Transverse colon (tissue), 4 donors: ENCODE data around the gene OR52A1.
"Not testable (repeated sequence)": the region's sequence is repeated elsewhere in the genome, so short reads cannot be mapped to it uniquely, and the experiment has no call there.

Experiments
- CTCF ChIP-seq, 5 experiments: fragments of 200-600 bp in 3 of 5; fragments of 450-650 bp in 2 of 5; sonication (generic) in 3 of 5; IDR thresholded peaks; 1 replicate in 2 of 5; 2 replicates in 3 of 5; pipeline ENCODE4 v1.5.1; 2016 to 2017; ENCODE audit warnings: antibody characterized with exemption in 5 of 5, inconsistent platforms in 3 of 5, mild to moderate bottlenecking in 2 of 5, moderate library complexity in 1 of 5
- EP300 ChIP-seq: sonication (generic); formaldehyde crosslinking; IDR thresholded peaks from one replicate; pipeline ENCODE4 v1.6.1; 2017; ENCODE audit warnings: antibody characterized with exemption, low read depth
- POLR2A ChIP-seq: fragments of 450-650 bp; IDR thresholded peaks from one replicate; pipeline ENCODE4 v1.6.1; 2016; ENCODE audit warnings: antibody characterized with exemption, mild to moderate bottlenecking, moderate library complexity
- POLR2AphosphoS5 ChIP-seq, 3 donors: sonication (generic); formaldehyde crosslinking; IDR thresholded peaks; one replicate each; pipeline ENCODE4 v1.6.1; 2016; ENCODE audit warnings: antibody characterized with exemption in 3 of 3

DNA sequence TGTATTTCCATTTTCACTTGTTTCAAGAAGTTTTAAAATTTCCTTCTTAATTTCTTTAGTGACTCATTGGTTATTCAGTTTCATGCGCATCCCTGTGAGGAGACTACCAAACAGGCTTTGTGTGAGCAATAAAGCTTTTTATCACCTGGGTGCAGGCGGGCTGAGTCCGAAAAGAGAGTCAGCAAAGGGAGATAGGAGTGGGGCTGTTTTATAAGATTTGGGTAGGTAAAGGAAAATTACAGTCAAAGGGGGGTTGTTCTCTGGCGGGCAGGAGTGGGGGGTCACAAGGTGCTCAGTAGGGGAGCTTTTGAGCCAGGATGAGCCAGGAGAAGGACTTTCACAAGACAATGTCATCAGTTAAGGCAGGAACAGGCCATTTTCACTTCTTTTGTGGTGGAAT is 5.7 kb upstream of the OR52A1 start:
- TF ChIP-seq CTCF (IDR thresholded peaks at IDR 0.05); EP300; POLR2AphosphoS5 (IDR thresholded peaks at IDR 0.05); POLR2A: not testable (repeated sequence)
